Measurements from ENCODE around the gene TBC1D23.
A peak's percentile ranks its signal among the peaks of the same experiment; 100 is the strongest.
"Not testable (repeated sequence)": the region's sequence is repeated elsewhere in the genome, so short reads cannot be mapped to it uniquely, and the experiment has no call there.

TBC1D23 gene

DNA sequence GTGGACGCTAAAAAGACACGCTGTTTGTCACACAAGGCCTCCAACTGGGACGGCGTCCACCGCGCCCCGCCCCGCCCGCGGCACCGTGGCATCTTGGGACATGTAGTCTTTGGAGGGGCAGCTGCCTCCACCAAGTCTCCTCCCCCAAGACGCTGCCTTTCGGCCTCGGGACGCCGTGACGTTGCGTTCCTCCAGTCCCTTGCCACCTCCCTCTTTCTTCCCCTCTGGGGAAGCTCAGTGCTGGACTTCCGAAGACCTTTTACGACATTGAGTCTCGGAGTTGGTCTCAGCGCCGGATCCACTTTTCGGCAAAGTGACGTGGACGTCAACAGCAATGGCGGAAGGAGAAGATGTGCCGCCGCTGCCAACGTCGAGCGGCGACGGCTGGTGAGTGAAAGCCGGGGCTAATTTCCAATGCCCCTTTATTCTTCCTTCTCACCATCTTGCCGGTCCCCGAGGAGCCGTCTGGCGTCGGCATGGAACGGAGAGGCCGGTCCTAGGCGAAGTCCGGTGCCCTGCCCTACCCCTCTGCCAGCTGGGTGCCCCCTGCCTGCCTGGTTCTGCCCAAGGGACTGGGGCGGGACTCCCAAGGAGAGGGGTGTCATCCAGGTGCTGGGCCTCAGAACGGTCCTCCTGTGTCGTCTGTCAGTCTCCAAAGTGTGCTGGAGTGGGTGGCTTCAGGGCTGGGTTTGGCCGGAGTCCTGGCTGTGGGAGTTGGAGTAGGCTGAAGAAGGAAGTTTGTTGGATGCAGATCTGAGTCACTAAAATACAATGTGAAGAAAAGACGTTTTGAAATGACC is at the start of gene TBC1D23:
TSS of gene TBC1D23 (plus strand) at position 308 of the 800 bp plus-strand sequence. CDS start at position 335, 27 bp downstream.
- peak; percentile 99 for FAIRE-seq
- peak; percentile 98 for DNase-seq (ENCODE audit: insufficient read length, low spot score)

DNA sequence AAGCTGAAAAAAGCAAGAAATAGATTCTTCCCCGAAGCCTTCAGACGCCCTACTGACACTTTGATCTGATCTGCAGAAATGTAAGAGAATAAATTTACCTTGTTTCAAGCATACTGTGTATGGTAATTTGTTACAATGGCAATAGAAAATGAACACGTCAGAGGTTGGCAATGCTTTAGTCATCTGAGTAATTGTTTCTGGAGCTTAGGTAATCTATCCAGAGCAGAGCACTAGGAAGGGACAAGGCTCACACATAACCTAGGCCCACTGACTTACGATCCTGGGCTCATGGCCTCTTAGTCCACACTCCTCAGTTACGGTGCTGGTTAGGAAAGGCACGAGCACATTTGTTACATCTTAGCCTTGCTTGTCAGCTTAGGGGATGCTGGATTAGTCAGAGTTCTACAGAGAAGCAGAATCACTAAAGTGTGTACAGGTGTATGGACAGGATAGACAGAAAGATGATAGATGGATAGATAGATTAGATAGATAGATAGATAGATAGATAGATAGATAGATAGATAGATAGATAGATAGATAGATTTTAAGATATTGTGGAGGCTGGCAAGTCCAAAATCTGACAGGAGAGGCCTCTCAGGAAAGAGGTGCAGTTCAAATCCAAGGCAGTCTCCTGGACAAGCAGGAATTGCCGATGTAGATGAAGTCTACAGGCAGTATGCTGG is 46.8 kb upstream of the TBC1D23 start:
- FAIRE-seq (no peak), DNase-seq (ENCODE audit: insufficient read length, low spot score) (no peak)

DNA sequence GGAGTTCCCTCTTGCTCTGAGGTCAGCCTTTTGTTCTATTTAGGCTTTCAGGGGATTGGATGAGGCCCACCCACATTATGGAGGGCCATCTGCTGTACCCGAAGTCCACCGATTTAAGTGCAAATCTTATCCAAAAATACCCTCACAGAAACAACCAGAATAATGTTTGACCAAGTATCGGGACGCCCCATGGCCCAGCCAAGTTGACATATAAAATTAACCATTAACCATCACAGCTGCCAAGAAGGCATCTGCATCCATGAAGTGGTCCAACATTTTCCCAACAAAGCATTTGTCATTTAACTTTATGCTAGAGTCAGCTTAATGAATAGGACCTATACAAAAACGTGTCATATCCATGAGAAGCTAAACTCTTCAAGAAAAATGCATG is 46.2 kb upstream of the TBC1D23 start:
- FAIRE-seq = no peak
- DNase-seq (ENCODE audit: insufficient read length, low spot score) = no peak

DNA sequence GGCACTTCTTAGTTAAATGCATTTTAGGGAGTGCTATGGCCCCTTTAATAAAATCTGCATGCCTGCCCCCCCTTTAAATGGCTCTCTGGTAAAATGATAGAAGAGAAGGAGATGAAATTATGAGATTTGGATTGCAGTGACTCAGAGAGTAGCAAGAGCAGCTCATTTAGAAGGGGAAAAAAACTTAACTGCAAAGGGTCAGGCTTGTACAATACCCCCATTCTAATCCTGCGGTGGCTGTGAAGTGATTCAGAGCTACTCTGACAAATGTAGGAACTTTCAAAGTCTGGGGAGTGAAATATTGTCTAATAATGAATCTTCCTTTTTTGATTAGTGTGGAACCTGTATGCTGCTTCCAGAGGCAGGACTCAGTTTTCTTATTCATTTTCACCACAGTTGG is 44.1 kb upstream of the TBC1D23 start:
- DNase-seq (ENCODE audit: insufficient read length, low spot score) (no peak), FAIRE-seq (no peak)

DNA sequence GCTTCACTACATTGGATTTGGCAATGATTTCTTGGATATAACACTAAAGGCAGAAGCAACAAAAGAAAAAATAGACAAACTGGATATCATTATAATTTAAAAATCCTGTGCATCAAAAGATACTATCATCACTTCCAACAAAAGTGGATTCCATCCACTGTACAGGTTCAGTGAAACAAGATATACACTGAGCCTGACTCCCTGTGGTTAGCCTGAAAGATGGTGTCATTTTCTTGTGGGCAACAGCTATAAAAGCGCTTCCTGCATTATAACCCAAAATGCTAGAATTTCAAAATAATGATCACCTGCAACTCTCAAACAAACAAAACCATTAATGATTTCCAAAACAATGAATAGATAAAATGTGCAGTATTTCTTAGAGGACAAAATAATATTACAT is 39.6 kb upstream of the TBC1D23 start:
- DNase-seq (ENCODE audit: insufficient read length, low spot score) = no peak
- FAIRE-seq = no peak

DNA sequence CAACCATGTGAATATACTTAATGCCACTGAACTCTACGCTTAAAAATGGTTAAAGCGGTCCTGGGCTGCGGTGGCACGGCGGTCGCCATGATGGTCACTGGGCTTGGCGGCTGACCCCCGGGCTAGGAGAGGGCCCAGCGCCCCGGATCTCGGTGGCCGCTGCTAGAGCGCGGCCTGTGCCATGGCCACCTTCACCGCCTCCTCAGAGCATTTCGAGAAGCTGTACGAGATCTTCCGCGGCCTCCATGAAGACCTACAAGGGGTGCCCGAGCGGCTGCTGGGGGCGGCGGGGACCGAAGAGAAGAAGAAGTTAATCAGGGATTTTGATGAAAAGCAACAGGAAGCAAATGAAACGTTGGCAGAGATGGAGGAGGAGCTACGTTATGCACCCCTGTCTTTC is 35.6 kb upstream of the TBC1D23 start:
- FAIRE-seq = peak; percentile 57
- no peak for DNase-seq (ENCODE audit: insufficient read length, low spot score)

DNA sequence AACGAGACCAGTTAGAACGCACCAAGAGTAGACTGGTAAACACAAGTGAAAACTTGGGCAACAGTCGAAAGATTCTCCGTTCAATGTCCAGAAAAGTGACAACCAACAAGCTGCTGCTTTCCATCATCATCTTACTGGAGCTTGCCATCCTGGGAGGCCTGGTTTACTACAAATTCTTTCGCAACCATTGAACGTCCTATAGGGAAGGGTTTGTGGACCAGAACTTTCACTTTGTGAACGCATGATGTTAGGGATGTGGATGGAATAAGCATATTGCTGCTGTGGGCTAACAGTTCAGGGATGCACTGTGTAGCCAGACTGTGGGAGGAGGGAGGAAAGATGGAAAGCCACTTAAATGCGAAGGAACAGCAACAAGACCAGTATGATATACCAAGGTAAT is 34.9 kb upstream of the TBC1D23 start:
- no peak for DNase-seq (ENCODE audit: insufficient read length, low spot score)
- no peak for FAIRE-seq

DNA sequence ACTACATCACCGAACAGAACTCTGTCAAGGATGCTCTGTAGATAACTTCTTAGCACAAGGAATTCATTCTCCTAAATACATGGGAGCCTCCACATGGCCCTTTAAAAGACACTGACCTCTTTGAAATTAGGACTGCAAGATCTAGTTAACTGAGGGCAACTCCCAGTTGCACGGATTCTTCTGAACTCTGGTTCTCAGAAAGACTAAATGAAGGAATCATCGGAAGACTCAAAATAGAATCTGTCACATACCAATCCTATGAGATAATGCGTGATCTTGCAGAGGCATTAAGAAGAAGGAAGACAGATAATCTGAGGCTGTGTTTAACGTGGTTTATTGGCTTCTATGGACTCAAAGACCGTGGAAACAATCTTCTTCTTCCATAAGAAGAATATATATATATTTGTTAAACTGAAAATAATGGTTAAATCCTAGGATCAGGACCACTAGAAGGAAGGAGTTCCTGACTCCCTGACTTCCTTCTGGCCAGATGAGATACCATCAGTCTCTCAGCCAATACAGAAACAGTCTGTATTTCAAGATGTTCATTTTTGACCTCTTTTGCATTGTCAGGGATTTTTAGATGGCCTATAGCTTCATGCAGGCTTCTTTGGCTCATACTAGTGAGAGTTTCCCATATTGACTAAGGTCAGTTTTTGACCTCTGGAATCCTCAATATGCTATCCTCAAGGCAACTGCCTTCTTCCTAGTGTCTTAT is 33.9 kb upstream of the TBC1D23 start:
- DNase-seq (ENCODE audit: insufficient read length, low spot score) = peak; percentile 55
- FAIRE-seq = no peak

DNA sequence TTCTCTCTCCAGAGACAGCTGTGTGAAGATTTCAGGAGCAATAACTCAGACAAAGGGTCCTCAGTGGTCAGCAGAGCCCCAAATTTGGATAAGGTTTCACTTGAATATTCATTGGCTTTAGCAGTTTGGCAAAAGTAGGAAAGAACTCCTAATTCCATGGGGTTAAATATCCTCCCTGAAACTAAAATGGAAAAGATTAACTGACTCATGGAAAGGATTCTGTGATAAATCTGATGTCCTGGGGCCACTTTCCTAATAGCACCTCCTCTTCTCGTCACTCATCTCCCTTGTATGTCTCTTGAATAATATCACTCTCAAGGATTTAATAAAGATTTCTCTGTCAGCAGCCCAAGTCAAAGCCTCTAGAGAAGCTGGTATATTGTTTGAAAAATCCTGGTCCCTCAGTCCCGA is 33.3 kb upstream of the TBC1D23 start:
- DNase-seq (ENCODE audit: insufficient read length, low spot score) (no peak), FAIRE-seq (no peak)

DNA sequence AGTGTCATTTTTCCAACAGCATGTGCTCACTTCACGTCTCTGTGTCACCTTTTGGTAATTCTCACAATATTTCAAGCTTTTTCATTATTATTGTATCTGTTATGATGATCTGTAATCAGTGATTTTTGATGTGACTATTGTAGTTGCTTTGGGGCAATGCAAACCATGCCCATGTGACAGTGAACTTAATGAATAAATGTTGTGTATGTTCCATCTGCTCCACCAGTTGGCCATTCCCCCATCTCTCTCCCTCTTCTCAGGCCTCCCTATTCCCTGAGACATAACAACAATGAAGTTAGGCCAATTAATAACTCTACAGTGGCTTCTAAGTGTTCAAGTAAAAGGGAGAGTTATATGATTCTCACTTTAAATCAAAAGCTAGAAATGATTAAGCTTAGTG is 32.5 kb upstream of the TBC1D23 start:
- no peak for FAIRE-seq
- no peak for DNase-seq (ENCODE audit: insufficient read length, low spot score)

DNA sequence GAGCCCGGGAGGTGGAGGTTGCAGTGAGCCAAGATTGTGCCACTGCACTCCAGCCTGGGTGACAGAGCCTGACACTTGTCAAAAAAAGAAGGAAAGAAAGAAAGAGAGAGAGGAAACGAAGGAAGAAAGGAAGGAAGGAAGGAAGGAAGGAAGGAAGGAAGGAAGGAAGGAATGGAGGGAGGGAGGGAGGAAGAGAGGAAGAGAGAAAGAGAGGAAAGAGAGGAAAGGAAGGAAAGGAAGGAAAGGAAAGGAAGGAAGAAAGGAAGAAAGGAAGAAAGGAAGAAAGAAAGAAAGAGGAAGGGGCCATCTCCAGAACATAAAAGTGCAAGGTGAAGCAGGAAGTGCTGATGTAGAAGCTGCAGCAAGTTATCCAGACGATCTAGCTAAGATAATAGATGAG is 31.6 kb upstream of the TBC1D23 start:
- not testable (repeated sequence) for DNase-seq (ENCODE audit: insufficient read length, low spot score)

DNA sequence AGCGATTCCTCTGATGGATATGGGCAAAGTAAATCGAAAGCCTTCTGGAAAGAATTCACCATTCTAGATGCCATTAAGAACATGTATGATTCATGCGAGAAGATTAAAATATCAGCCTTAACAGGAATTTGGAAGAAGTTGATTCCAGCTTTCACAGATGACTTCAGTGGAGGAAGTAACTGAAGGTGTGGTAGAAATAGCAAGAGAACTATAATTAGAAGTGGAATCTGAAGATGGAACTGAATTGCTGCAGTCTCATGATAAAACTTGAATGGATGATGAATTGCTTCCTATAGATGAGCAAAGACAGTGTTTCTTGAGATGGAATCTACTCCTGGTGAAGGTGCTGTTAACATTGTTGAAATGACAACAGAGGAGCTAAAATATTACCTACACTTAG is 30.1 kb upstream of the TBC1D23 start:
- DNase-seq (ENCODE audit: insufficient read length, low spot score) (no peak), FAIRE-seq (no peak)

More for the DNA sequence above, 31.6 kb upstream of the TBC1D23 start:
- not testable (repeated sequence) for FAIRE-seq

DNA sequence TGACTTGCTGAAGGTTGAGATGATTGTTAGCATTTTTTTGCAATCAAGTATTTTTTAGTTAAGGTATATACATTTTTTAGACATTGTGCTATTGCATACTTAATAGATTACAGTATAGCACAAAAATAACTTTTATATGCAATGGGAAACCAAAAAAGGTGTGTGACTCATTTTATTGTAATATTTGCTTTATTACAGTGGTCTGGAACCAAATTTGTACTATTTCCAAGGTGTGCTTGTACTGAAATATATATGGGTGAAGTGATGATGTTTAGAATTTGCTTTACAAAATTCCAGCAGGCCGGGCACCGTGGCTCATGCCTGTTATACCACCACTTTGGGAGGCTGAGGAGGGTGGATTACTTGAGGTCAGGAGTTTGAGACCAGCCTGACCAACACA is 29.1 kb upstream of the TBC1D23 start:
- no peak for FAIRE-seq

DNA sequence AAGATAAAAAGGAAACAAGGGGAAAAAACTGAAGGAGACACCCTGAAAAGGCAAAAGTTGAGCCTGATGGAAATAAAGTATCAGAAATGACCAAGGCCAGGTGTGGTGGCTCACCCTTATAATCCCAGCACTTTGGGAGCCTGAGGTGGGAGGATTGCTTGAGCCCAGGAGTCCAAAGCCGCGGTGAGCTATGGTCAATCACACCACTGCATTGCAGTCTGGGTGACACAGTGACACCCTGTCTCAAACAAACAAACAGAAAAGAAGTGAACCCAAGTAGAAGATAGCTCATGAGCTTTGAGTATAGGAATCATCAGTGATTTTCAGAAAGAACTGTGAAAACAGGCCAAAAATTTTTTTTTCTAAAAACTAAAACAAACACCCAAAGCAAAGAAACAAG is 26.4 kb upstream of the TBC1D23 start:
- DNase-seq (ENCODE audit: insufficient read length, low spot score) (no peak), FAIRE-seq (no peak)

More for the DNA sequence above, 29.1 kb upstream of the TBC1D23 start:
- no peak for DNase-seq (ENCODE audit: insufficient read length, low spot score)

DNA sequence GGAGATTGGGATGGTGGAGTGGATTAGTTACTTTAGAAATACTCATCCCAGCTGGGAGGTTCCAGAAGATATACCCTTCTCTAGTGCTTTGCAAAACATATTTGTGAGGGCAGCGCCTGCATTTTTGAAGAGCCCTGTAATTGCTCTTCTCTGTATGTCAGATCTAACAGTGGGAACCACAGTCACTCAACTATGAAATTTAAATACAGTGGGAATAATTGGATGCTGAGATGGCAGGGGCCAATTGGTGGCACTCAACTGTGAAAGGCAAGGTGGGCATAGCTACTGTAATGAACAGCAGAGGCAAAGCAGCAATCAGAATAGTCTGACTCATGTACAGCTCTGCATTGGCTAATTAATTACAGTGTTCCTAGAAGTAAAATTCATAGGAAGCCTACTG is 22.2 kb upstream of the TBC1D23 start:
- DNase-seq (ENCODE audit: insufficient read length, low spot score) (no peak), FAIRE-seq (no peak)

DNA sequence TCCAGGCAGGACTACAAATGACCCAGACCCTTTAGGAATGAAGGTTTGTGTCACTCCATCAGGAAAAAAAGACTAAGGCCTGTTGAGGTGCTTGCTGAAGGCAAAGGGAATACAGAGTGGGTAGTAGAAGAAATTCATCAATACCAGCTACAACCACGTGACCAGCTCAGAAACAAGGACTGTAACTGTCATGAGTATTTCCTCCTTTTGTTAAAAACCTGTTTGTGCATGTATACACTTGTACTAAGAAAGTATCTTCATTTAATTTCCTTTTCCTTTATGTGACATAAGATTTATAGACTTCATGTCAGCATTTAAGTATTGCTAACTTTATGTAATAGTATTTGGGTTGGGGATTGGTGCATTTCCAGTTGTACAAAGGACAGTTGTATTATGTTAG is 18.3 kb upstream of the TBC1D23 start:
- not testable (repeated sequence) for FAIRE-seq; DNase-seq (ENCODE audit: insufficient read length, low spot score)

DNA sequence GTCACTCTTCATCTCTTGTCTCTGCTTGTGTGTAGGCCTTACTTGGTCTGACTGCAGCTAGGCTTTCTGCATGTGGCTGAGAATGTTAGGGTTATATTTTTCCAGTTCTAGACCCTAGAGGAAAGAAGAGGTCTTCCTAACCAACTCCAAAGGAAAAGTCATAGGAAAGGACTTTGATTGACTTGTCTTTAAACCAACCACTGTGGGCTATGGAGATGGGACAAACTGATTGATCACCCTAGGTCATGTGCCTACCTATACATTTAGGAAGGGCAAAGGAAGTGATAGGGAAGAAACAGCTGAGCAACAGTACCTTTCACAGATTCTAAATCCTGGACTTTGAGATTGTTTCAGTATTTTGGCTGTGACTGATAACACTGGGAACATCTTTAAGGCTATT is 16.5 kb upstream of the TBC1D23 start:
- DNase-seq (ENCODE audit: insufficient read length, low spot score) = no peak
- no peak for FAIRE-seq

DNA sequence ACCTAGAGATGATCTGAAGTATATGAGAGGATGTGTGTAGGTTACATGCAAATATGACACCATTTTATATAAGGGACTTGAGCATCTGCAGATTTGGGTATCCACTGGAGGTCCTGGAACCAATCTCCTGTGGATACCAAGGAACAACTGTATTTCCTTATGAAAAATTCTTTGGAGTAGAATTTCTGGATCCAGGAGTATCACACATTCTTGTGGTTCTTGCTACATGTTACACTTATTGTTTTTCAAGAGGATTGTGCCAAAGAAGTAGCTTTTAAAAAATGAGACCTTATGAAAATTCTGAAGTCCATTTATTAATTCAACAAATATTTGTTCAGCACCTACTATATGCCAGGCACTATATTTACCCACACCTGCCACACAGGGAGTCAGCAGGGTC is 15.7 kb upstream of the TBC1D23 start:
- DNase-seq (ENCODE audit: insufficient read length, low spot score) (no peak), FAIRE-seq (no peak)

DNA sequence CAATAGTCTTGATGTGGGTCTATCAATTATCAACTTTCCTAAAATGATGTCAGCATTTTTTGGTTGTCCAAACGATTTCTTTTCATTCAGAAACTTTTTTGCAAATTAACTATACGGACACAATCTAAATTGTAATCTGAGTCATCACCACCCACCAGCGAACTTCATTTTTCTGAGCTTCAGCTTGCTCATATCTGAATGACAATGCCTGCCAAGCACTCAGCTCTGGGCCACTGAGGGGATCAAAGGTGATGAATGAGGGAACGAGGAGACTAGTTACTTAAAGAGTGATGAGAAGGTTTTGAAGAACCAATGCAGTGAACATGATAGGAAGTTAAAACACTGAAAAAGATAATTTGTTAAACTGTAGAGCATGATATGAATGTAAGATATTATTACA is 14.9 kb upstream of the TBC1D23 start:
- DNase-seq (ENCODE audit: insufficient read length, low spot score) = no peak
- no peak for FAIRE-seq

DNA sequence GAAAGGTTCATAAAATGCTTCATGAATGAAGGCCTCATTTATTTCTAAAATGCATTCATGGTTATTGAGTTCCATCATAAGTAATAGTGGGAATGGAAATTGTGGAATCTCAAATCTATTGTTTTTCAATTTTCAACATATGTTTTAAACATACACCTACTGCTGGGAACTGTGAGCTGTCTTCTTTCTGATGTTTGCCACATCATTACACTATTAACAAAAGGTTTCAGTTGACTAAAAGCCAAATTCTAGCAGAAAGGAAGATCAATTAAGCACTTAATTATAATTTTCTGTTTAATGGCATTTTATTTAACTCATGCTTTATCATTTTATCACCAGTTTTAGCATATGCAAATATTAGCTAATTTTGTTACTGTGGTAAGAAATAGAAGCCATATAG is 13.8 kb upstream of the TBC1D23 start:
- FAIRE-seq (no peak), DNase-seq (ENCODE audit: insufficient read length, low spot score) (no peak)

DNA sequence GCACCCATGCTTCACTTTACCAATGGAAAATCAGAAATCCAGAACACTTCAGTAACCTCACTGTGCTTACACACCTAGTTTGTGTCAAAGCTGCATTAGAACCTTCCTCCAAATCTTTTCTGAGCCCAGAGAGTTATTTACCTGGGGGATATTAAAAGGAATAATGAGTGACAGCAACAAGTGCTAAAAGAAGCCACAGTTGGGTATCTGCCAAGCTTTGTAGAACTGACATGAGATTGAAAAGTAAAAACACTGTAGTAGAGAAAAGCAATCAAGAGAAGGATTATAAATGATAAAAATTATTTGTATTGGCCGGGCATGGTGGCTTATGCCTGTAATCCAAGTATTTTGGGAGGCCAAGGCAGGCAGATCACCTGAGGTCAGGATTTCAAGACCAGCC is 8.8 kb upstream of the TBC1D23 start:
- FAIRE-seq = no peak
- no peak for DNase-seq (ENCODE audit: insufficient read length, low spot score)
